Activated naive CD4-positive, alpha-beta T cell treated with anti-CD3 and anti-CD28 coated beads for 36 hours (primary cell): Measurements from ENCODE around the gene CCNDBP1. TPM values are rescaled to one million over a fixed set of nuclear protein-coding genes. Genes with fewer than 3 reads are reported as not detected.
"Not testable (repeated sequence)": the region's sequence is repeated elsewhere in the genome, so short reads cannot be mapped to it uniquely, and the experiment has no call there.

Experiments used
- CTCF ChIA-PET: fragments of 350-600 bp; sonication (Branson Sonifier 250); formaldehyde crosslinking; loops from one replicate; lab custom pipeline; 2021; ENCODE audit warnings: antibody characterized with exemption; lab: Charles Lee
- DNase-seq: peaks from one replicate; pipeline ENCODE4 v3.0.0-alpha.2; 2020
- H3K27ac Mint-ChIP-seq: one replicate; pipeline ENCODE4 v1.8.0; 2021; ENCODE audit warnings: mild to moderate bottlenecking, mixed read lengths
- H3K27me3 Mint-ChIP-seq: one replicate; pipeline ENCODE4 v1.8.0; 2021; ENCODE audit warnings: low read depth, mixed read lengths
- H3K36me3 Mint-ChIP-seq: one replicate; pipeline ENCODE4 v1.8.0; 2021; ENCODE audit warnings: low read depth, mixed read lengths
- H3K4me1 Mint-ChIP-seq: one replicate; pipeline ENCODE4 v1.8.0; 2021; ENCODE audit warnings: low read depth, mixed read lengths
- H3K4me3 Mint-ChIP-seq: one replicate; pipeline ENCODE4 v1.8.0; 2021; ENCODE audit warnings: mild to moderate bottlenecking, moderate library complexity, mixed read lengths
- H3K9me3 Mint-ChIP-seq: one replicate; pipeline ENCODE4 v1.8.0; 2021; ENCODE audit warnings: mixed read lengths
- intact Hi-C: fragments of 100-400 bp; cut with micrococcal nuclease; formaldehyde crosslinking; loops from one replicate; pipeline ENCODE4 v1.15.1; 2023
- total RNA-seq, 2 experiments: library from RNA; stranded (reverse); gene quantifications; one replicate each; pipeline ENCODE4 v1.2.3, GENCODE V29; 2021

The CCNDBP1 gene
- total RNA-seq, 2 experiments from 2014 or later, result 54.6 to 62.1 TPM

DNA sequence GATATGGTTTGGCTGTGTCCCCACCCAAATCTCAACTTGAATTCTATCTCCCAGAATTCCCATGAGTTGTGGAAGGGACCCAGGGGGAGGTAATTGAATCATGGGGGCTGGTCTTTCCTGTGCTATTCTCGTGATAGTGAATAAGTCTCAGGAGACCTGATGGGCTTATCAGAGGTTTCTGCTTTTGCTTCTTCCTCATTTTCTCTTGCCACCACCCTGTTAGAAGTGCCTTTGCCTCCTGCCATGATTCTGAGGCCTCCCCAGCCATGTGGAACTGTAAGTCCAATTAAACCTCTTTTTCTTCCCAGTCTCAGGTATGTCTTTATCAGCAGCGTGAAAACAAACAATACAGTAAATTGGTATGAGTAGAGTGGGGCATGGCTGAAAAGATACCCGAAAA lies 12.6 kb downstream of the CCNDBP1 start:
- H3K27me3 Mint-ChIP-seq, H3K4me3 Mint-ChIP-seq, H3K9me3 Mint-ChIP-seq, H3K27ac Mint-ChIP-seq, H3K4me1 Mint-ChIP-seq, CTCF ChIA-PET, intact Hi-C loops, DNase-seq: not testable (repeated sequence)
- peaks cover 22% of the 10 kb centered on the region for H3K36me3 Mint-ChIP-seq

DNA sequence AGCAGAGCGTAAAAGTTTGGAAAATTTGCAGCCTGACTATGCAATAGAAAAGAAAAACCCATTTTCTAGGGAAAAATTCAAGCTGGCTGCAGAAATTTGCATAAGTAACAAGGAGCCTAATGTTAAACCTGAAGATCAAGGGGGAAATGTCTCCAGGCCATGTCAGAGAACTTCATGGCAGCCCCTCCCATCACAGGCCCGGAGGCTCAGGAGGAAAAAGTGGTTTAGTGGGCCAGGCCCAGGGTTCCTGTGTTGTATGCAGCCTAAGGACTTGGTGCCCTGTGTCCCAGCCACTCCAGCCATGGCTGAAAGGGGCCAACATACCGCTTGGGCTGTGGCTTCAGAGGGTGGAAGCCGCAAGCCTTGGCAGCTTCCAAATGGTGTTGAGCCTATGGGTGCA lies 13.4 kb downstream of the CCNDBP1 start:
- H3K4me1 Mint-ChIP-seq, DNase-seq, H3K27ac Mint-ChIP-seq, H3K27me3 Mint-ChIP-seq, intact Hi-C loops, CTCF ChIA-PET, H3K4me3 Mint-ChIP-seq, H3K9me3 Mint-ChIP-seq: not testable (repeated sequence)
- peaks cover 21% of the 10 kb centered on the region for H3K36me3 Mint-ChIP-seq

DNA sequence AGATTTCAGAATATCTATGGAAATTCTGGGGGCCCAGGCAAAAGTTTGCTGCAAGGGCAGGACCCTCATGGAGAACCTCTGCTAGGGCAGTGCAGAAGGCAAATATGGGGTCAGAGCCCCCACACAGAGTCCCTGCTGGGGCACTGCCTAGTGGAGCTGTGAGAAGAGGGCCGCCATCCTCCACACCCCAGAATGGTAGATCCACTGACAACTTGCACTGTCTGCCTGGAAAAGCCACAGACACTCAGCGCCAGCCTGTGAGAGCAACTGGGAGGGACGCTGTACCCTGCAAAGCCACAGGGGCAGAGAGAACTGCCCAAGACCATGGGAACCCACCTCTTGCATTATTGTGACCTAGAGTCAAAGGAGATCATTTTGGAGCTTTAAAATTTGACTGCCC lies 13.8 kb downstream of the CCNDBP1 start:
- Mint-ChIP-seq H3K4me3 (no peak overlapping the region), H3K27ac (no peak overlapping the region), H3K4me1 (no peaks in the 10 kb centered on the region), H3K36me3 (peaks cover 21% of the 10 kb centered on the region), H3K9me3 (peaks cover 3% of the 10 kb centered on the region), H3K27me3 (no peaks in the 10 kb centered on the region)
- no peak for DNase-seq
- CTCF ChIA-PET, result interaction anchor here (0.7 to 1.3 kb wide), 2 partner anchors 17 to 26 kb away, joined by 3 read pairs; no protein-coding TSS in a partner anchor
- intact Hi-C loops, result no loop called here

DNA sequence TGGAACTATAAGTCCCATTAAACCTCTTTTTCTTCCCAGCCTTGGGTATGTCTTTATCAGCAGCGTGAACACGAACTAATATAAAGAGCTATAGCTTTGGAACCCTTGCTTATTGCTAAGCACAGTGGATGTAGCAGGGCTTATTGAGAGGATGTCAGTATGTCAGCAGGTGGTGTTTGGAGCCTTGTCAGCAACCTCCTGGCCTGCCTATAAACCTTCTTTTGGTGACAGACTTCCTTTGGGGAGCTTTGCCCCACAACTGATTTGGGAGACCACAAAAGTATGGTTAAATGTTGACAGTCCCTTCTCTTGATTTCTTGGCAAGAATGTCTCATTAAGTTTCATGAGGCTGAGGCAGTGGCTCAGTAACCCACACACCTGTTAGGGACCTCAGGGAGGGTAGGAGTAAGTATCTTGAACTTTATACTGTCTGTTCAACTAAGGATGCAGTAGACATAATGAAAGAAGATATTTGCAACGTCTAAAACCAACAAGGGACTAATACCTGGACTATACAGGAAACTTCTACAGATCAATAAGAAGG lies 14.8 kb downstream of the CCNDBP1 start:
- Mint-ChIP-seq H3K4me1 (peaks cover 5% of the 10 kb centered on the region), H3K27ac (no peak overlapping the region), H3K4me3 (no peak overlapping the region), H3K27me3 (no peaks in the 10 kb centered on the region), H3K9me3 (peaks cover 3% of the 10 kb centered on the region), H3K36me3 (peaks cover 20% of the 10 kb centered on the region)
- intact Hi-C loops, result no loop called here
- CTCF ChIA-PET, result interaction anchor here (0.7 to 1.3 kb wide), 2 partner anchors 16 to 25 kb away, joined by 3 read pairs; no protein-coding TSS in a partner anchor
- no peak for DNase-seq

DNA sequence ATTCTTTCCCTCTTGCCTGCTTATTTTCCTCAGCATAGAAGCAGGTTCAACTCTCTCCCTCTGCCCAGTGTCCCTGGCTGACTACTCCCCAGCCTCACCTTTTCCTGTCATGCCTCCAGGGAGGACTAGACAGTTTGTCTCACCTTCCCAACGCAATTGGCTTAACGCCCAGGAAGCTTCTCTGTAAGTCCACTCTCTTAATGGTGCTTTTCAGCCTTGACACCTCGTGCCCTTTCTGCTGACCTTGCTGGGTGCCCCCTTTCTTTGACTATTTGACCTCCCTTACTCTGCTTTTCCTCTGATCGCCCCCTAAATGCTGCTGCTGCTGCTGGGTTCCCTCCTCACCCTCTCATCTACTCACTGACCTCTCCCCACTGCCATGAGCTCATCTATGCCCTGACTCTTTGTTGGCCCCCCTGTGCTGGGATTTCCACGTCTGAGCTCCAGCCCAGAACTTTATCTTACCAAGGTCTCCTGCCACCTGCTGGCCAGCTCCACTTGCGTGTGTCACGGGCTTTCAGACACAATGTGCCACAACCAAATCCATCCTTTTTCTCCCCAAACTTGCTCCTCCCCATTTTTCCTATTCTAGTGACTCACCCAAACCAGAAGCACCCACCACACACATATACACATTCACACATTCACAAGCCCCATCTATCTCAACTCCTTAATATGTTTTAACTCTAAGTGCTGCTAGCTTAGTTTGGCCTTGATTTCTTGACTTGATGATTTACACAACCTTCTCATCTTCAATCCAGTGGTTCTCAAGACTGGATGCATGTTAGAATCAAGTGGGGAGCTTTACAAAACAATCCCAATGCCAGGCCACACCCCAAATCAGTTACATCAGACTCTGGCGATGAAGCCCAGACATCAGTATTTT lies 19.1 kb downstream of the CCNDBP1 start:
- CTCF ChIA-PET, result interaction anchor here (0.6 to 3.0 kb wide), 20 partner anchors 9 to 246 kb away, joined by 3 to 24 read pairs (median 4); partner anchors contain the start of gene CCNDBP1
- H3K27ac Mint-ChIP-seq, result no peak overlapping the region

DNA sequence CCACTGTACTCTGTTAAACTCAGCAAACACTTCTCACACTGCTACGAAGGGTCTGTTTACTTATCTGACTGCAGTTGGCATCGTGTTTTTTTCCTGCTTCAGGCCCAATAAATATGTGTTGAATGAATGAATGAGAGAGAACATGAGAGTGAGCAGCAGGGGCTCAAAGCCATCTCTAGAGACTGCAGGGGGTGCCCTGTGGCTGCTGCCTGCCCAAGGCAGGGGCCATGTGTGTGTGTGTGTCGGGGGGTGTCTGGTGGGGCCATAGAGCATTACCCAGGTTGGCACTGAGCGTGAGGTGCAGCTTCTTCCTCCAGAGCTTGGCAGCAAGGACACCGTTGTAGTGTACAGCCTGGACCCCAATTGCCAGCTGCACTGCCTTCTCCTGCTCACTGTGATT lies 20.9 kb downstream of the CCNDBP1 start:
- Mint-ChIP-seq H3K27ac (no peak overlapping the region), H3K27me3 (peaks cover 5% of the 10 kb centered on the region), H3K36me3 (no peaks in the 10 kb centered on the region), H3K4me3 (no peak overlapping the region), H3K9me3 (no peaks in the 10 kb centered on the region), H3K4me1 (peaks cover 5% of the 10 kb centered on the region)
- CTCF ChIA-PET, result interaction anchor here (1.1 kb wide), 1 partner anchor 20 kb away, joined by 6 read pairs; no protein-coding TSS in a partner anchor
- intact Hi-C loops, result no loop called here
- no peak for DNase-seq

More for the DNA sequence above, 19.1 kb downstream of the CCNDBP1 start:
- H3K4me1 Mint-ChIP-seq, result peaks cover 5% of the 10 kb centered on the region
- peaks cover 1% of the 10 kb centered on the region for H3K36me3 Mint-ChIP-seq
- H3K4me3 Mint-ChIP-seq, result no peak overlapping the region
- peaks cover 5% of the 10 kb centered on the region for H3K27me3 Mint-ChIP-seq
- peak; percentile 75 for DNase-seq
- intact Hi-C loops, result loop anchor here (1.0 kb wide), 2 partner anchors 17 to 500 kb away; no protein-coding TSS in a partner anchor
- no peaks in the 10 kb centered on the region for H3K9me3 Mint-ChIP-seq

DNA sequence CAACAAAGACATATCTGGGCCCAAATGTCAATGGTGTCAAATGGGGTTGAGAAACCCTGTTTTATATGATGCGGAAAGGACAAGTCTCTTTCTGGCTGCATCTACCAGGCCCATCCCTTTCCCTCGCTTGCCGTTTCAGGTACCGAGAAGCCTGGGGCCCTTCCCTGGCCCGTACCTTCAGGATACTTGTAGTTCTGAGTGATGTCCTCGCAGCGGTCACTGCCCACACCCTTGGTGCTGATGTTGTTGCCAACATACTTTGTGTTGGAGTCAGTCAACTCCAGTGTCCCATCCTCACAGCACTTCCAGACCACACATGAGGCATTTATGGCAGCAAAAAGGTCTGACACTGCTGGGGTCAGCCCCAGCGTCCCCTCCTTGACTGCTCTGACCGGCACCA lies 21.8 kb downstream of the CCNDBP1 start:
- DNase-seq, result no peak
- Mint-ChIP-seq H3K4me3 (no peak overlapping the region), H3K9me3 (no peaks in the 10 kb centered on the region), H3K4me1 (peaks cover 5% of the 10 kb centered on the region), H3K27me3 (peaks cover 5% of the 10 kb centered on the region), H3K36me3 (no peaks in the 10 kb centered on the region), H3K27ac (no peak overlapping the region)
- intact Hi-C loops, result no loop called here
- CTCF ChIA-PET, result interaction anchor here (1.1 kb wide), 1 partner anchor 19 kb away, joined by 6 read pairs; no protein-coding TSS in a partner anchor

DNA sequence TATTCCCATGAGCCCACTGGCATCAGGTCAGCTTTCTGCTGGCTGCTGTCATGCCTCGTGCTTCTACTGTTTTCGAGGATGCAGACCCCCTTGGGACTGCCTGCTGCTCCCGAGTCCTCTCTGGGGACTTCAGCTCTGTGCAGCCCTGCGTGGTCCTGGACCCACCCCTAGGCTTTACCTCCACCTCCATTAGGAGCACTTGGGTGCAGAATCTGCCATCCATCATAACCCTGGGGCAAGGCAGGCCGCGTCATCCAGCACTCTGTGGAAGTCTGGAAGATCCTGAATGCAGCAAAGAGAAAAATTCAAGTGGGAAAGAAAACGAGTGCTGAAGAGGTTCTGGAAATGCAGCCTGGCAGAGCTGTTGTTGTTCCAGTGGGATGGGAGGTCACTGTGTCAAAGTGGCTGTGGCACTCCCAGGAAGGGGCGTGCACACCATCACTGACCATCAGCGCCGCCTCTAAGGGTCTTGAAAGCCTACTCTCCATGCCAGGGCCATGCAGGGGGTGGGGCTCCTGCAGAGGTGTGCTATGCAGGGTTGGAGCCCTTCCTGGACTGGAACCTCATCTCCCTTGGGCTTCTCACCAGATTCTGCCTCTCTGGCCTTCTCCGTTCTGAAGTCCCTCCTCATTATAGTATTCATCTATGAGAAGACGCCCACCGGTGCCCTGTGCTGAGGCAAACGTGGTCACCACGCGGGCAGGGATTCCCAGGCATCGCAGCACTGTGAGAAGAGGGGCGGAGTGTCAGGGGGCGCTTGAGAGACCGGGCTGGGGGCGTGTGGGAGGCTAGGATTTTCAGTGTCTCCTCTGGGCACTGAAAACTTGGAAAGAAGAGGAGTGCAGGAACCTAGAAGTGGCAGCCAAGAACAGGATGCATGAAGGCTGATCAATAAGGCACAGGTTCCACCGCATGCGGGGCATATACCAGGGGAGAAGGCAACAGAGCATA lies 23.1 kb downstream of the CCNDBP1 start:
- no peak overlapping the region for H3K4me3 Mint-ChIP-seq
- peaks cover 5% of the 10 kb centered on the region for H3K27me3 Mint-ChIP-seq
- no peaks in the 10 kb centered on the region for H3K9me3 Mint-ChIP-seq
- DNase-seq, result no peak
- no peaks in the 10 kb centered on the region for H3K36me3 Mint-ChIP-seq
- intact Hi-C loops, result no loop called here
- CTCF ChIA-PET, result interaction anchor here (0.8 kb wide), 1 partner anchor 17 kb away, joined by 3 read pairs; no protein-coding TSS in a partner anchor
- peaks cover 5% of the 10 kb centered on the region for H3K4me1 Mint-ChIP-seq
- no peak overlapping the region for H3K27ac Mint-ChIP-seq

DNA sequence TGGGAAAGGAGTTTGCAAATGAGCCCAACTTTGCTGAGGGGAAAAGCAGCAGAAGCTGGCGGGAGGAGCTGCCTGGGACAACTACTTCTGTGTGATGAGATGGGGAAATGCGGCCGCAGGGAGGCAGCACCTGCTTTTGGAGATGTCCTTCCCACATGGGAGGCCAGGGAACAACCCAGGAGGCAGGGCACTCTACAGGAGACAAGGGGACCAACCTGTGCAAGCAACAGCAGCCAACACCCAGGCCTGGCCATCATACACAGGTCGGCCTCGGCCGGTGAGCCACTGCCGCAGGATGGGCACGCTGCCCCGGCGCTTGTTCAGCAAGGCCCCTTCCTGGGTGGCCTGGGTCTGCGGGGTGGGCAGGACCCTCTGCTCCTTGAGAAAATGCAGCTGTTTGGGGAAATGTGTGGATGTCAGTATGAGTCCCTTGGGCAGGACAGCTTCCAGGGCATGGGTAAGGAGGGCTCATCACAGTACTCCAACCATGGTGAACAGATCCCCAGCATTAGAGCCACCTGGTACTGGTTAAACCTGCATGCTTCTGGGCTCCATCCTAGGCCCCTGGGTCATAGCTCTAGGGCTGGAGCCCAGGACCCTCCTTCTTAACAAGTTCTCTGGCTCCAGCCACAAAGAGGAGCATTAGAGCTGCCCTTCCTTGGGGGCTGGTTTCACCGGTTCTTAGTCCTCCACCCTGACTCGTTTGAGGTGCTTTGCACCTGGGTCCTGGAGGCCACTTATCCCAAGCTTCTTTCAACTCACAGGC lies 24.0 kb downstream of the CCNDBP1 start:
- Mint-ChIP-seq H3K4me1 (peaks cover 3% of the 10 kb centered on the region), H3K27ac (no peak overlapping the region), H3K9me3 (no peaks in the 10 kb centered on the region), H3K36me3 (no peaks in the 10 kb centered on the region), H3K4me3 (no peak overlapping the region), H3K27me3 (peaks cover 5% of the 10 kb centered on the region)
- CTCF ChIA-PET, result no interaction called here
- intact Hi-C loops, result no loop called here
- DNase-seq, result peak; percentile 20

DNA sequence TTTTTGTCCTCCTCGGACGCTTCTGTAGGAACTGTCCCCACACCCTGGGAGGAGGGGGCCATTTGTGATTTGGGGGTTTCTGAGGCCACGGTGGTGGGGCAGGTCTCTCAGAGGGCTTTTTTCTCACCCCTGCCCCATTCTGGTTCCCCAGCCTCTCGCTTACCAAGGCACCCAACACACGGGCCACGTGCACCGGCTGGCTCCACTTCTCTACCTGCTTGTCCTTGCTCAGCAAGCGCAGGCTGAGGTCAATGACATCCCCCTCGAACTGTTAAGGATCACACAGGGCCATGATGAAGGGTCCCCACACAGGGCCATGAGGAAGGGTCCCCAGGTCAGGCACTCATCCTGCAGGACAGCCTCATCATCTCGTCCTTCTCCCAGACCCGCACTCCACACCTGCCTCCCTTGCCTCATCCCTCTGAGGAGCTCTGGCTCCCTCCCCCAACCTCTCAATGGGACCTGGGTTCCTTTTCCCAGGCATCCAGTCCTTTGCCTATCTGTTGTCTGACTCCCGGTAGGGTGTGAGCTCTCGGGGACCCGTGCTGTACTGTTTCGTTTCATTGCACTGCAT lies 25.1 kb downstream of the CCNDBP1 start:
- H3K4me1 Mint-ChIP-seq, result no peaks in the 10 kb centered on the region
- no peaks in the 10 kb centered on the region for H3K9me3 Mint-ChIP-seq

DNA sequence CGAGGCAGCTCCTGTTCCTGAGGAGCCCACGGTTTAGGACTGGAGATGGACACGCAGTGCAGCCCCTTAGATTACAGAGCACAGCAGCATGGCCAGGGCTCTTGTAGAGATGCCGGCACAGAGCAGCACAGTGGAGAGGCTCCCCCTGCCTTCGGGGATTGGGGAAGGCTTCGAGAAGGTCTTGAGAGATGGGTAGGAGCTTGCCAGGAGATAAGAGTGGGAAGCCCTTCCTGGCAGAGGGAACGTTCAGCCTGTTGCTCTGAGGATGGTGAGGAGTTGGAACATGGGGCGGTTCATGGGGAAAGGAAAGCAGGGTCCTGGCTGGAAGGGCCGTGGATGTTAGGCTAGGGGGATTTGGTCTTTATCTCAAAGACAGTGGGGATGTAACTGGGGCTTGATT lies 25.6 kb downstream of the CCNDBP1 start:
- Mint-ChIP-seq H3K4me3 (no peak overlapping the region), H3K27ac (no peak overlapping the region), H3K36me3 (no peaks in the 10 kb centered on the region), H3K27me3 (peaks cover 5% of the 10 kb centered on the region), H3K4me1 (no peaks in the 10 kb centered on the region), H3K9me3 (no peaks in the 10 kb centered on the region)
- DNase-seq, result no peak
- intact Hi-C loops, result no loop called here
- CTCF ChIA-PET, result interaction anchor here (2.5 kb wide), 1 partner anchor 14 kb away, joined by 8 read pairs; no protein-coding TSS in a partner anchor

More for the DNA sequence above, 25.1 kb downstream of the CCNDBP1 start:
- Mint-ChIP-seq H3K27me3 (peaks cover 5% of the 10 kb centered on the region), H3K27ac (no peak overlapping the region), H3K4me3 (no peak overlapping the region), H3K36me3 (no peaks in the 10 kb centered on the region)
- CTCF ChIA-PET, result interaction anchor here (2.5 kb wide), 1 partner anchor 15 kb away, joined by 8 read pairs; no protein-coding TSS in a partner anchor
- intact Hi-C loops, result no loop called here
- DNase-seq, result no peak
